Right atrium auricular region (tissue), 2 donors: ENCODE measurements around the gene ADCY2. TPM values are rescaled to one million over a fixed set of nuclear protein-coding genes. Genes with fewer than 3 reads are reported as not detected.

ENCODE experiments used
- DNase-seq: peaks from one replicate; pipeline ENCODE4 v3.0.0-alpha.2; 2019; ENCODE audit warnings: low spot score
- H3K27ac ChIP-seq, 2 donors: fragments of 200-600 bp; sonication (generic); 1 replicate in 1 of 2; 2 replicates in 1 of 2; pipeline ENCODE4 v1.5.1; 2016 to 2019
- H3K27me3 ChIP-seq, 2 donors: fragments of 200-600 bp; sonication (generic); one replicate each; pipeline versions ENCODE4 v1.5.1 to v1.6.0; 2017 to 2019
- H3K36me3 ChIP-seq: fragments of 200-600 bp; sonication (generic); one replicate; pipeline ENCODE4 v1.5.1; 2016
- H3K4me1 ChIP-seq, 2 donors: fragments of 200-600 bp; sonication (generic); one replicate each; pipeline versions ENCODE4 v1.5.1 to v1.6.0; 2017 to 2019
- H3K4me3 ChIP-seq, 2 donors: fragments of 200-600 bp; sonication (generic); 1 replicate in 1 of 2; 2 replicates in 1 of 2; pipeline ENCODE4 v1.5.1; 2017 to 2019; ENCODE audit warnings: mild to moderate bottlenecking in 1 of 2, moderate library complexity in 1 of 2
- H3K9me3 ChIP-seq, 2 donors: fragments of 200-600 bp; sonication (generic); one replicate each; pipeline ENCODE4 v1.5.1; 2019
- CTCF ChIP-seq, 2 donors: fragments of 200-600 bp; sonication (generic); IDR thresholded peaks; one replicate each; pipeline ENCODE4 v1.5.1; 2019; ENCODE audit warnings: antibody characterized with exemption in 2 of 2
- total RNA-seq, 2 donors: library from RNA; depleted of rRNA; stranded (reverse); fragments of >200 nt; gene quantifications; one replicate each; pipeline ENCODE4 v1.1.0, GENCODE V29; 2016

ADCY2 gene
- total RNA-seq, 2 donors from 2014 or later, result 3.3 TPM; not detected in 1

GRCh38 chr5:7537573-7537972, 141.6 kb downstream of the ADCY2 start:
- DNase-seq, result no peak
- H3K9me3 ChIP-seq, result no peaks in the 10 kb centered on the region
- H3K4me1 ChIP-seq, result no peaks in the 10 kb centered on the region
- no peak for TF ChIP-seq CTCF (IDR thresholded peaks at IDR 0.05)
- H3K27ac ChIP-seq, result no peak overlapping the region
- H3K4me3 ChIP-seq, result no peak overlapping the region
- H3K36me3 ChIP-seq, result no peaks in the 10 kb centered on the region
- no peaks in the 10 kb centered on the region for H3K27me3 ChIP-seq

GRCh38 chr5:7539571-7539970, 143.6 kb downstream of the ADCY2 start:
- Histone ChIP-seq H3K36me3 (no peaks in the 10 kb centered on the region), H3K4me3 (no peak overlapping the region), H3K9me3 (no peaks in the 10 kb centered on the region), H3K27ac (no peak overlapping the region), H3K4me1 (no peaks in the 10 kb centered on the region), H3K27me3 (no peaks in the 10 kb centered on the region)
- no peak for DNase-seq
- no peak for TF ChIP-seq CTCF (IDR thresholded peaks at IDR 0.05)

DNA sequence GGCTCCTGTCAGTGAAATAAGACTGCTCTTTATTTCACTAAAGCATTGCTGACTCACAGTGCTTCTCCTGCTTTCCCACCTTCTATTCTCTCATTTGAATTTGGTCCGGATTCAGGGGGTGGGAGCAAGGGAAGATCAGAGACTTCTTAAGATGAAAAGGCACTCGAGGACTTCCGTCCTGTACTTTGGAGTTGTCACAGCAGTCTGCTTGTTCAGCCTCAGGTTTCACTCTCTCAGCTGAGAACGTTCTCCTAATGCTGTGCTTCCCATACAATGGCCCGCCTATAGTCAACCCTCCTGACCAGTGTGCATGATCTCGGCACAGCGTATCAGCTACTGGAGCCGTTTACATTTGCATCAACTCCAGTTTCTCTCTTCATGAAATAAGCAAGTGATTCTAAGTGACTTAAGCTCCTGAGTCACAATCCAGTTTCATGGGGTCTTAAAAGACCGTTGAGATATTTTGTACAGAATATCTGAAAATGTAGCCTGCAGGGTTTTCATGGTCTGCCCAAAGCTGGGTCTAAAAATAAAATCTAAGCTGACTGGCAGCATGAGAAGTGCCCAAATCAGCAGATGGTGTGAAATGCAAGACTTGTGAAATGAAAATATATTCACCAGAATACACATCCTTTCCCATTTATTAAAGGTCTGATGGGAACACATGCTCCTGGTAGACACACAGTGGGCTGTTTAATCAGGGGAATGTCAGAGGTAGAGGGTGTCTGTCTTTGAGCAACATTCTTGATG, 145.0 kb downstream of the ADCY2 start:
- no peaks in the 10 kb centered on the region for H3K36me3 ChIP-seq
- no peaks in the 10 kb centered on the region for H3K9me3 ChIP-seq
- no peaks in the 10 kb centered on the region for H3K4me1 ChIP-seq
- no peak overlapping the region for H3K4me3 ChIP-seq
- no peak for DNase-seq
- H3K27ac ChIP-seq, result no peak overlapping the region
- no peaks in the 10 kb centered on the region for H3K27me3 ChIP-seq
- TF ChIP-seq CTCF (IDR thresholded peaks at IDR 0.05), result no peak

DNA sequence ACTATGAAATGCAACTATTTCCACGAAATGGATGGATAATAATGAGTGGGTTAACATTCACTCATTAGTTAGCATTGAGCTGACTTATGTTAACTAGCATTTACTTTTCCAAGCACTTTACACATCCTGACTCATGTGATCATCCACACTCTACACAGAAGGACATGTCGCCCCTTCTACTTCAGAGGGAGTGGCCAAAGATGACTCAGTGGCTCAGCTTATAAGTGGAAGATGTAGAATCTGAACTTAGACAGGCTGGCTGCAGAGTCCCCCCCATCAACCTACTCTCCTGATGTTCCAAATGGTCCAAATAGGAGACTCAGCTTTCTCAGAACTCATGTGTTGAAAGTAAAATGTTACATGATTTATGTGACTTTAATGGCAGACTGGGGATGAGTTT, 146.0 kb downstream of the ADCY2 start:
- Histone ChIP-seq H3K27me3 (no peaks in the 10 kb centered on the region), H3K27ac (no peak overlapping the region), H3K4me1 (no peaks in the 10 kb centered on the region), H3K9me3 (no peaks in the 10 kb centered on the region), H3K36me3 (no peaks in the 10 kb centered on the region), H3K4me3 (no peak overlapping the region)
- no peak for TF ChIP-seq CTCF (IDR thresholded peaks at IDR 0.05)
- DNase-seq, result no peak

DNA sequence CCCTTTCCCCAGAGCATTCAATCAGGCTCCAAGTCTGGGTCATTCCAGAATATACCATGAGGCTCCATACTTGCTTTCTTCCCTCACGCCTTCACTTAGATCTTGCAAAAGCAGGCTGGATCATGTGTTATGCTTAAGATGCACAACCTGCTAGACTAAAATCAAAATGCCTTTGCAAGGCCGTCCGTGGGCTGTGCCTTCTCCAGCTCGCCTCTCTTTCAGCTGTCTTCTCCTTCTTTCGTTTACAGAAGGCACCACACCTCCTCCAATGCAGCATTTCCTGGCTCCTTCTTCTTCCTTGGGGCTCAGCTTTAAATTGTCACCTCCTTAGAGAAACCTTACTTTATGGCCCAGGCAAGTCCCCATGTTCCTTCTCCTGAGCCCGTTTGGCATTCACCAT, 150.6 kb downstream of the ADCY2 start:
- no peak for TF ChIP-seq CTCF (IDR thresholded peaks at IDR 0.05)
- Histone ChIP-seq H3K27ac (no peak overlapping the region), H3K4me3 (no peak overlapping the region), H3K4me1 (no peaks in the 10 kb centered on the region), H3K36me3 (no peaks in the 10 kb centered on the region), H3K27me3 (no peaks in the 10 kb centered on the region), H3K9me3 (no peaks in the 10 kb centered on the region)
- DNase-seq, result no peak

- TF ChIP-seq CTCF (IDR thresholded peaks at IDR 0.05), result no peak
- H3K27ac ChIP-seq, result no peak overlapping the region
- H3K9me3 ChIP-seq, result no peaks in the 10 kb centered on the region
- no peaks in the 10 kb centered on the region for H3K27me3 ChIP-seq
- no peak overlapping the region for H3K4me3 ChIP-seq
- H3K36me3 ChIP-seq, result no peaks in the 10 kb centered on the region
- H3K4me1 ChIP-seq, result no peaks in the 10 kb centered on the region
- DNase-seq, result no peak
Observed at GRCh38 chr5:7548596-7548995, 152.7 kb downstream of the ADCY2 start.
